GM21737 (cell line): ENCODE measurements around the gene CRMP1.

Experiments
- ATAC-seq: cut with Tn5 transposase; IDR thresholded peaks from one replicate; pipeline ENCODE4 v1.9.1; 2021; ENCODE audit warnings: mild to moderate bottlenecking, moderate library complexity; ENCODE audit not compliant: unreplicated experiment

Gene CRMP1

DNA sequence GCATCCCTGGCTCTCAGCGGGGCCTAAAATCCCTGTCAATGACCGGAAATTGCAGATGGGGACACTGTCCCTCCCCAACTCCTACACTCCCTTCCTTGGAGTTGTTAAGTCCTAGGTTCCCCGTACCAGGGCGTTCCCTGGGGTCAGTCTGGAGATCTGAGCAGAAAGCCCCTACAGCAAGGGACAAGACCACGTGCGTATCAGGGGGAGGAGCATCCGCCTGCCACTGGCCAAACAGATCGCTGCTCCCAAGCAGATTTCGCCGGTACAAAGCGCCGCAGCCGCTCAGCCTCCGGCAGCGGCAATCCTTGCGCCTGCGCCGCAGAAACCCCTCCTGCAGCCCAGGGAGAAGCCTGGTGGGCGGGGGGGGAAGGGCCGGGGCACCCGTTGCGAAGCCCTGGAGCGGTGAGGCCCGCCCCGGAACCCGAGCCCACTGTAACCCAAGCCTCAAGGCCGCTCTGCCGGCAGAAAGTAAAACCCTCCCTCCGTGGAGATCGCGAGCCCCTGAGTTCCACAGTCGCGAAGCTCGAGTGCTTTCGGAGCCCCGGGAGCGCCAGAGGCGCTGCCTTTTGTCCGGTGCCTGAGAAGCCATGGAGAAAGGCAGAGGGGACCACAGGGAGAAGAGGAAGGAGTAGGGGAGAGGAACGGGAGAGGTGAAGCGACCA, 2.7 kb downstream of the CRMP1 start:
- ATAC-seq = no peak

DNA sequence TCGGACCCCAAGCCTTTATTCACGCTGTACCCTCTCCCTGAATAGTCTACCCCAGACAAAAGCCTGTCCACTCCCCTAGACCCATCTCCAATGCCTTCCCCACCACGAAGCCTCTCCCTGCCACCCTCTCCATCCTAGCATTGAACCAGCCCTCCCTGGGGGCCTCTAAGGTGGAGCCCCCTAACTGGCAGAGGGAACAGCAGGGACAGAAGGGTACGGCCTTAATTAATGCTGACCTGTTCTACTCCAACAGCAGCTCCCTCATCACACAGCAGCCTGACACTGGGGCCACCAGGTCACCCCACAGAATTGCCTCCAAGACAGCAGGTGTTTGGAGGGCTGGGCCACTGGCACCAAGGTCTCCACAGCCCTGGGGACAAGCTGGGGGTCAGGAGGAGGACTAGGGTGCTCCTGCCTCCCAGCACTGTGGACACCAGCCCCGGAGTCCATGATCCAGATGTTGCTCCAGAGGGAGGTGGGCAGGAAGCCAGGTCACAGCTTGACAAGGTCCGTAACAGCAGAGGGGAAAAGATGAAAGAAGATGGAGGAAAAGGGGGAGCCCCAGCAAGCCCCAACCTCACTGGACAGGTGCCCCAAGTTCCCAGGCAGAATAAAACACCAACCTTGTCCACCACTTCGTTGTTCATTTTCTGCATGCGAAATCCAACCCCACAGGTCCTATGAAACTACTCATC, 3.7 kb downstream of the CRMP1 start:
- ATAC-seq = no peak

DNA sequence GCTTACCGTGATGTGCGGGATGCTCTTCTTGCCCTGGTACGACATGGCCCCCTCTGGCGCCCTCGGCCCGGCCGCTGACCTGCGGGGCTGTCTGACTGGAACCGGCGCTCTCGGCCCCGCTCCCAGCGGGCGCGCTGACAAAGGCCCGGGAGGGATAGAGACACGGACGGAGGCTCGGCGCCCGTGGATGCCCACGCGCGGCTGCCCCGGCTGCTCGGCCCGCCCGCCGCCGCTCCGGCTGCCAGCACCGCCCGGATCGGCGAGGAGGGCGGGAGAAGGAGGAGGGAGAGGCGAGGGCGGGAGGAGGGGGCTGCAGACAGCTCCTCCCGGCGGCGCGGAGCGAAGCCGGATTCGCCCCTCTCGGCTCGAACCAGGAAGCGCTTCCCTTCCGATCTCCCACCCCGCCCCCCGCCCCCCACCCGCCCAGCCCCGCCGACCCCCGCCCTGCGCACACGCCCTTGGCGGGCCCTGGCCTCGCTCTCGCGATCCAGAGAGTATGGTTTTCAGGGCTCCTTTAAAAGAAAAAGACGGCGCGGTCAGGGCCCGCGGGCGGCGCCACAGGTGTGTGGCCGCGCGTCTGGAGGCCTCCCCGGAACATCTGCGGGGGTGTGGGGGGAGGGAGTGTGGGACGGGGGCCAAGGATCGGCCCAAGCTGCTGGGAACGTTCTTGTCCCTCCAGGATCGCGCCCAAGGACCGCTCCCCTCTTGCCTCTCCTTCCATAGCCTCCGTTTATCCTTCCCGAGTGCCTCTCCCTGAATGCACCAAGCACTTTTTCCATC, 4.5 kb downstream of the CRMP1 start:
- no peak for ATAC-seq

DNA sequence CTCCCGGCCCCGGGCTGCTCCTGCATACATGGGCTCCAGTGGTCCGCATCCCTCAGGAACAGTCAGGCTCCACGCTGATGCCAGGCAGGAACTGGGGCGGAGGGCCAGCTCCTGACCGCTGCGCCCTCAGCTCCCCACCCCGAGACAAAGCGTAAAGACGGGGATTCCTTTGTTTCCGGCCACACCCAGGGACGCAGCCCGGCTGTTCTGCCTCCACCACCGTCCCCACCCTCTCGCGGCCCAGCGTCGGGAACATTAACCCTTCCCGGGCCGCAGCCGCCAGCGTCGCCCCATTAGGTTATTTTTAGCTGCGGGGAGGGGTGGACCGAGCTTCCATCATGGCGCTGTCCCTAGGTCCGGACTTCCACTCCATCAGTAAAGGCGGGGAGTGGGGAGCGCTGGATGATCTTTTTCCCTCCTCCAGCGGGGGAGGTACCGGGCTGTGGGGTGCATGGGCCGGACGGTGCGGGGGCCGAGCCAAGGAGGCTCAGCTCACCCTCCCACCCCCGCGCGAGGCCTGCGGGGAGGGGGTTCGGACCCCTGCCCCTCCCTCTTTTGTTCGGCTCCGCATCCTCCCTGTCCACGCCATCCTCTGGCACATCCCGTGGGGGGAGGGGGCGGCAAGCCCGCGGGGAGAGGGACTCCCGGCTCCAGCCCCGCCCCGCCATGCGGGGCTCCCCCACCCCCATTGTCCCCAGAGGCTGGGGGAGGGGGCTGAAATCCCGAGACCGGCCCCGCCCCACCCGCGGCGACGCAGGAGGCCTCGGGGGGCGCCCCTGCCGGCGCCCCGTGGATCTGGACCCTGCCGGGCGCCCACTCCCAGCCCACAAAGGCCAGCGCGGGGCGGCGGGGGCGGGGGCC, 5.3 kb downstream of the CRMP1 start:
- ATAC-seq = no peak

DNA sequence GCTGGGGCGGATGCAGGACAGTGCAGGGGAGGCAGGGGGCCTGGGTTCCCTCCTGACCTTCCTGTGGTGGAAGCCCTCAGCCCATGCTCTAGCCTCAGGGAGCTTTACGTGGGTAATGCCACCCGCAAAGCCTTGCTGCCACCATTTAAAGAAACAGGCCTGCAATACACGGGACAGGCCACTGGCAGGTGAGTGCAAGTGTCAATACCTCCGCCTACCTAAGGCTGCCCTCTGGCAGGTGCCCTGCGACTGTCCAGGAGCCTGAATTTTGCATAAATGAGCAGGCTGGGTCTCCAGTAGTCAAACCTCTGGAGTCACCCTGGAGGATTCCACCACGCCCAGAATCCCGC, 5.9 kb downstream of the CRMP1 start:
- no peak for ATAC-seq

DNA sequence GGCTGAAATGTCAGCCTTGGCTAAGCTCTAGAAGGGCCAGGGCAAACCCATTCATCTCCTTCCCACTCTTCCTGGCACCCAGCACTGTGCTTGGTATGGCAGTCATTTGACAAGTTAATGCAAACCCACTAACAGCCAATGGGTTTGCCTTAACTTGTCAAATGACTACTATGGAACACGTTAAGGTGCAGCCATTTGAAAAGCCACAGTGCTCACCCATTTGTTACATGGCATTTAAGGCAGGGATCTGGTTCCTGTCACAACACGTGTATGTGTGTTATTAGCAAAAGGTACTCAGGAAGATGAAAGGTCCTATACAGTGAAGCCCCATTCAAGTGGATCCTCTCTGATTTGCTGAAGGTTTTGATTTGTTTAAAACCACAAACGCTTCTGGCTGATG, 7.2 kb downstream of the CRMP1 start:
- ATAC-seq = no peak

DNA sequence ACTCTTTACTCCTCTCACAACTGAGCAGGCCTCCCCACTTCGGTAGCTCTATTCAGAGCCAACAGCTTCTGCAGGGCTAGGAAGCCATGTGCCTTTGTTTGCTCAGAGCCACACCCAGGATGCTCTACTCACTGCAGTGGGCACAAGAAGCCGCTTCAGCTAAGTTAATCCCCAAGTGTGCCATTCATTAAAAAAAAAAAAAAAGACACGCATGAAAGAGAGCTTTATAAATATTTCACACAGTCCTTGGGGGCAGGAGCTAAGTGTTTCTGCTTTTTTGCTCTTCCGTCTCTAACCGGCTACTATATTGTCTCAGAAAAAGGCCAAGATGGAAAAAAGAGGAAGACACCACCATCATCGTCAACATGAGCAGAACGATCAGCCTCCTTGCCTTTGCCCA, 8.1 kb downstream of the CRMP1 start:
- ATAC-seq = no peak

DNA sequence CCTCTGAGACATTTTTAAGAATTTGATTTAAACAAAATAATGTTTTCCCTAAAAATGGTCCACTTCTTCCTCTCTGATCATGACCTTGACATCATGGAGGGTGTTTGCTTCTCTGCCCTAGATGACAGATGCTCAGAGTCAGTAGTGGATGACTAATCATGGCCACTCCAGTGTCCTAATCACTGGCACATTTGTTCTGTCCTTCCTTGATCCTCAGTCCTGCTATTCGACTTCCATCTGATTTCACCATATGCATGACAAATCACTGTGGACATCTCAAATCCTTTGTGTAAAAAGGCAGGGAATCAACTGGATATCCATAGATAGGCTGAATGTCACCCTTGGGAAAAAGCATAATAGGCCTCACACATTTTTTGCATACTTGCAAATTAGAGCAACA, 9.0 kb downstream of the CRMP1 start:
- no peak for ATAC-seq

DNA sequence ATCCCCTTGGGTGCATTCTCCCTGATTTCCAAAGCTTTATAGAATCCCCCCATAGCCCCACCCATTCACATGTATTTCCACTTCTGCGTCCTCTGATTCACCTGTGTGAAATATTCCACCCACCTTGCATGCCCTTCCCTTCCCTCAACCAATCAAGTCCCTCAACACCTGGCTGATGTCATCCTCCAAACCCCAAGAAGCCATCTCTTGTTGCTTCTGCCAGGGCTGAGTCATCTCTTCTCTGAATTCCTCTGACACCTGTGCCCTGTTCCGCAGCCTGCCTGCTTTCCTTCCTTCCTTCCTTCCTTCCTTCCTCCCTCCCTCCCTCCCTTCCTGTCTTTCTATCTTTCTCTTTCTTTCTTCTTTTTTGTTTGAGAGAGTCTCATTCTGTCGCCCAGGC, 9.9 kb downstream of the CRMP1 start:
- no peak for ATAC-seq

DNA sequence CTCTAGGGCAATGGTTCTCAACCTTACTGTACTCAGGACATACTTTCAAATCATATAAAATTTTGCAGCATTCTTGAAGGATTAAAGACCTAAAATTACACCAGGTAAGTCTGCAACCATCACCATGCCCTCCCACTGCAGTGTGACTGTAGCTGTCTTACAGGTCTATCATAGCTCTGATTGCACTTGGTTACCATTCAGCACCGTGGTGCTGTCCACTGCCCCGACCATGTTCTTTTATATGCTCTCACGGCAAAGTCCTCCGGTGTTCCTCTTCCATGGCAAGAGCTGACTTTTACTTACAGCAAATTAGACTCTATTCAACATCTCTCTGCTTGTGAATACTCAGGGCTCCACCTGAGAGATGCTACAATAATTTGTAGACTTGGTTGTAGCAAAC, 11.5 kb downstream of the CRMP1 start:
- no peak for ATAC-seq

DNA sequence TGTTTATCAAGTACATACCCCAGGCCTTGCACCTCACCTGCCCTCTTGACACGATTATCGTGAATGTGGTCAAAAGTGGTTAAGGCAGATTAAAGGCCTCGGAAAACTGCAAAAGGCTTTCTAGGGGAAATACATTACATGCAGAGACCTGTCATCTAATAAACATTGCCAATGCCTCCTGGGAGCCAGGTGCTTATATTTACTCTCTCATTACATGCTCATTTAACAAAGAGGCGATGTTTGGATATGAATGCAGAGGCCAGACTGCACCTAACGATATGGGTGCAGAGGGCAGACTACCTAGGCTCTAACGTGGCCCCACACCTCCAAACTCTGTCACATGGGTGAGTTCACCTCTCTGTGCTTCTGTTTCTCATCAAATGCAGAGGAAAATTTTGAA, 14.5 kb downstream of the CRMP1 start:
- no peak for ATAC-seq

DNA sequence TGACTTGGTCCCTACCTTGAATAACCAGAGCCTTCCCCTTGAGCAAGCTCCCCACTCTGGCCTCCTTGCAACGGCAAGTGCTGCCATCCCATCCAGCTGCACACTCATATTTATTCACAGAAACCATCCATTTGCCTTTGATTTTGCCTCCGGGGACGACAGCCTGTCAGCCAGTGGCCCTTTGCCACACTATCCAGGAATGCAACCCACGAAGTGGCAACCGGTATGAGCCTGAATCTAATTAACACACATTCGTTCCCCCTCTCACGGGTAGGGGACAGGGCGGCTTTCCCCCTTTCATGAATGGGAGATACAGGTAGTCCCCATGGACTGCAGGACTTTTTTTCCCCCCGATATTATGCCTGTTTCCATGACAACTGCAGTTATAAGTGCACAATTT, 15.5 kb downstream of the CRMP1 start:
- ATAC-seq = no peak

DNA sequence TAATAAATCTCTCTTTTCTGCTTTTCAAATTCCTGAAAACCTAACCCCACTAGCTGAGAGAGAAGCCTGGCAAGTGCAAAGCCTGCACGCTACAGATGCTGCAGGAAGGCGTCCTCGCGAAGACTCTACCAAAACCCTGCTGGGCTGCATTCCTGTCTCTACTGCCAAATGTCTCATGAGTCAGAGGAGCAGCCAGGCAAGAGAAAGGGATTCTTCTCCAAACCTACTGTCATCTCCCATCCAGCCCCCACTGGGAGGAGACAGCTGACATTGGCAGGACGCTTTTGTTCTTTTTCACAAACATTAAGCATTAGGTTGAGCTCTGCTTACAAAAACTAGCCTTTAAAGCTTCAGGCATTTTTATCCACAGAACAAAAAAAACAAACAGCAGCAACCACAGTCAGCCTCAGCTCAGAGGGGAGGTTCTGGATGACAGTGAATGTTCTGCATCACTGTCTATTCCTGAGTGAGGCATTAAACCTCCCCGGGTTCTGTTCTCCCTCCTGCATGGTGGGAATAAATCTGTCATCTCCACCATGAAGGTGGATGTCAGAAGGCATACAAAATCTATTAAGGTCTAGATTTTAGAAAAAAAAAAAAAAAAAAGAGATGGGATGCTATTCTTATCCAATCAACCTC, 18.0 kb downstream of the CRMP1 start:
- ATAC-seq = no peak

DNA sequence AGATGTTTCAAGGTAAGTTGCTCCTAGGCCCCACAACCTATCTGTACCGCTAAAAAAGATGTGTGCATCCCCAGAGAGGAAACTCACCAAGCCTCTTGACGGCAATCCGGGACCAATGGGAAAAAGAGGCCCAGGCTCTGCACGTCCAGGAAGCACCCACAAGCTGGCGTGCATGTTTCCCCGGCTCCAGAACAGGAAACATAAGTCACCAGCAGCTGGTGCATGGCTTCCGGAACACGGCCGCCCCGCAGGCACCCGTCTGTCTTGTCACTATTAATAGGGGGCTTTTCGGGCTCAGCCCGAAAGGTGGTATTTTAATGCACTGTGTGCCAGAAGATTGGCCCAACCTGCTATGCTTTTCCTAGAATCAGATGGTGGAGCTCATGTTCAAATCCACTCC, 22.2 kb downstream of the CRMP1 start:
- no peak for ATAC-seq

DNA sequence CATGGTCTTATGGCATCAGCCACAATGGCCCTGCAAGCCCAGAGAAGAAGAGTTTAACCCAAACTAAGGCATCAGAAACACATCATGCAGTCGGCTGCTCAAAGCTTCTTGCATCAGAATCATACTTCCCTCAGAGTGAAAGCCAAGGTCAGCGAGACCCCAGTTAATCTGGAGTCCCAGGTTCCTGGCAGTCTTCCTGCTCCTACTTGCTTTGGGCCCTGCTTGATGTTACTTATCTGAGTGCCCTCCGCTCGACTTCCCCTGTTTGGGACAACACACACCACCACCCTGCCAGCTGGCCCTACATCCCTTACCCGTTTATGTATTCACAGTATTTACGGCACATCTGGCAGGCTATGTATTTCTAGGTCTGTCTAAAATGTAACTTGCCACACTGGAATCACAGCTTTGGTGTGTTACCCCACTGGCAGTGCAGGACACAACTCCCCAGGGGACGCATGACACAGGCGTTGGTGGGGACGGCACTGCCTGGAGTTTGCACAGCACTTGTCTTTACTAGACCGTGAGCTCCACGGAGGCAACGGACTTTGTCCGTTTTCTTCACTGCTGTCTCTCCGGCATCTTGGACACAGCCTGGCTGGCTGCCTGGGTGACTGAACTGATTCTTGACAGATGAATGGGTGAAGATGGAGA, 22.8 kb downstream of the CRMP1 start:
- no peak for ATAC-seq

DNA sequence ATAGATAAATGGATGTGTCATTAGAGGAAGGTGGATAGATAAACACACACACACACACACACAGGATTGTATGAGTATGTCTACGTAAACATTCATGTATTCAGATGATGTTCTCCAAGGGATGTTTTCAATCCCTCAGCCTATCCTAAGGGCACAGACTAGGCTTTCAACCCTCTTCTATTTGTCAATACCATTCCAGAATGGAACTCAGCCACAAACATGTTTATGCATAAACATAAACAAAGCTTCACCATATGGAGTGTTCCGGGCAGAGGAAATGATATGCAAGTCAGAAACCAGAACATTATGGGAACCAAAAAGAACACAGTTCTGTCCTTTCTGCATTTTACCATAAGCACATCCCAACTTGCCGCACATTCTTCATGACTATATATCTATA, 25.0 kb downstream of the CRMP1 start:
- ATAC-seq = no peak

DNA sequence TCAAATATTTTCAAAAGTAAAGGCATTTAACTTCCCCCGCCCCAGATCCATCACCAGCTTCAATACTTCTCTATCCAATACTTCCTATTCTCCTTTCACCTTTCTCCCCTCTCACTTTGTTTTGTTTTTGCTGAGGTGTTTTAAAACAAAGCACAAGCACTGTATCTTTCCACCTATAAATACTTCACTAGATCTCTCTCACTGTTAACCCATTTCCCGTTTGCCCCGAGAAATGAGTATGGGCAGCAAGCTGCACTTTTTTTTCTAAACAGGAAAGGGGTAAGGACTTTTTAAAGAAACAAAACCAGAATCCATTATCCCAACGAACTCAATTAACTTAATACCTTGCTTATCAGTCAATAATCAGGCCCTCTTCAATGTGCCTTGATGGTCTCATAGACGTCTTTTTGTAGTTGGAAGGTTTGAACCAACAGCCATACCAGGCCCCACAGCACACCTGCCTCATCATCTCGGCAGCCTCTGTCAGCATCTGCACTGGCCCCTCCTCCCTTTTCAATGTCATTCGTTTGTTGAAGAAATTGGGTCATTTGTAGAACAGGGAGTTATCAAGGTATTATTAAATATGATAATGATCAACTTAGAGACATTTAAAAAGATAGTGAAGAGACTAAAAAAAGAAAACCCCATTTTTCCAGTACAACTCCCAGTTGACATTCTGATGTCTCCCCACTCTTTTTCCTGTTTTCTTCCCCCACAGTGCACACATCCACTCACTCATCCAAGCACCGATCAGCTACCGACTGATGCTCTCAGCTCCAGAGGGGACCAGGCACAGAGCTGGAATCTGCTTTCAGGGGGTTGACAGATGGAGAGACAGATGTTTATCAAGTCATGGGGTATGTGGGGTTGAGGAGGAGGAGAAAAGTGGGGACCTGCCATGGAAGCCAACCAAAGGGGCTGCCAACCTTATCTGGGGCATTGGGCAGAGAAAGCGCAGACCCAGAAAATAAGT, 25.8 kb downstream of the CRMP1 start:
- ATAC-seq = no peak

DNA sequence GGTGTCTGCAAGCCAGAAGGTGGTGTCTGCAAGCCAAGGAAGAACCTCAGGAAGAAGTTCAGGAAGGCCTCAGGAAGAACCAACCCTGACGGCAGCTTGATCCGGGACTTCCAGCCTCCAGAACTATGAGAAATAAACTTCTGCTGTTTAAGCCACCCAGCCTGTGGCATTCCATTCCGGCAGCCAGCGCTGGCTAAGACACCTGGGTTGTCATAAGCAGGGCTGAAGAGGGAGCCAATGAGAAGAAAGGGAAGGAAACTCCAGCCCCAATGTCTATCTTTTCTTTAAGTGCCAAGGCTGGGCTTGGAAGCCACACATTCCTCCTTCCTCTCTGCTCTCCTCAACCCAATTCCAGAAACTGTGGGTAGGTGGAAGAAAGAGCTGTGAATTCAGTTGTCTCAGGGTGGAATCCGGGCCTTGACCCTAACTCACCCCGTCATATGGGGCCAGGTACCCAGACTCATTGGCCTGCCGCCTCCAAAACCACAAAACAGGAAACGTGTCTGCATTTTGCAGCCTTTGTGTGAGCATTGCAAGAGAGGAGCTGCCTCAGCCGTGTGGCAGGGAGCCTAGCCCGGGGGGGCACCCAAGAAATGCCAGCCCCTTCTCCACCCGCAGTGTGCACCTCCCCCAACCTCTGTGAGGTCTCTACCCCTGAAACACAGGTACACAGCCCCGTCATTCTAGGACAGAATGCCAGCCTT, 26.8 kb downstream of the CRMP1 start:
- no peak for ATAC-seq
